Loucy (cell line): ENCODE data around the gene GPR22.

ENCODE experiments used
- H2AFZ ChIP-seq: fragments of 200-600 bp; sonication (generic); 2 replicates; pipeline ENCODE4 v1.6.0; 2016; ENCODE audit warnings: antibody characterized with exemption, mild to moderate bottlenecking, low read length, moderate library complexity
- H3F3A ChIP-seq: fragments of 200-600 bp; 2 replicates; pipeline ENCODE4 v1.6.0; 2016; ENCODE audit warnings: antibody characterized with exemption, low read depth, mild to moderate bottlenecking
- H3K27me3 ChIP-seq: fragments of 200-600 bp; sonication (generic); 2 replicates; pipeline ENCODE4 v1.6.1; 2014; ENCODE audit warnings: low read length, mild to moderate bottlenecking; ENCODE audit not compliant: insufficient read depth, poor library complexity, severe bottlenecking
- H3K36me3 ChIP-seq: fragments of 200-600 bp; sonication (generic); 2 replicates; pipeline ENCODE4 v1.6.1; 2016; ENCODE audit warnings: low read length; ENCODE audit not compliant: insufficient read depth
- H3K4me1 ChIP-seq: fragments of 200-600 bp; sonication (generic); 2 replicates; pipeline ENCODE4 v1.5.1; 2014; ENCODE audit warnings: low read length, mild to moderate bottlenecking; ENCODE audit not compliant: insufficient read depth, poor library complexity, severe bottlenecking
- H3K4me2 ChIP-seq: fragments of 200-600 bp; sonication (generic); 2 replicates; pipeline ENCODE4 v1.6.0; 2014; ENCODE audit warnings: antibody characterized with exemption, low read length, low read depth, mild to moderate bottlenecking; ENCODE audit not compliant: poor library complexity, severe bottlenecking
- H3K4me3 ChIP-seq: fragments of 200-600 bp; sonication (generic); 2 replicates; pipeline ENCODE4 v1.5.1; 2014; ENCODE audit warnings: low read length, mild to moderate bottlenecking, mixed read lengths; ENCODE audit not compliant: poor library complexity, severe bottlenecking
- H3K79me2 ChIP-seq: fragments of 200-600 bp; sonication (generic); 2 replicates; pipeline ENCODE4 v1.6.1; 2014; ENCODE audit warnings: low read length; ENCODE audit not compliant: insufficient read depth
- H3K9ac ChIP-seq: fragments of 200-600 bp; sonication (generic); 2 replicates; pipeline ENCODE4 v1.6.0; 2014; ENCODE audit warnings: mild to moderate bottlenecking, low read depth, low read length, moderate library complexity; ENCODE audit not compliant: poor library complexity, severe bottlenecking
- H3K9me2 ChIP-seq: fragments of 200-600 bp; sonication (generic); replicated peaks from 2 replicates; pipeline ENCODE4 v1.6.1; 2016; ENCODE audit warnings: low read depth, low read length, mixed read lengths
- H3K9me3 ChIP-seq: fragments of 200-600 bp; sonication (generic); 2 replicates; pipeline ENCODE4 v1.6.1; 2014; ENCODE audit warnings: mild to moderate bottlenecking, antibody characterized with exemption, low read length, low read depth; ENCODE audit not compliant: insufficient read depth
- H4K20me1 ChIP-seq: fragments of 200-600 bp; sonication (generic); 2 replicates; pipeline ENCODE4 v1.6.0; 2014; ENCODE audit warnings: antibody characterized with exemption, low read length, mild to moderate bottlenecking; ENCODE audit not compliant: insufficient read depth, poor library complexity, severe bottlenecking
- CTCF ChIP-seq: fragments of 200-600 bp; sonication (generic); conservative IDR thresholded peaks from 2 replicates; pipeline ENCODE4 v1.5.1; 2014; ENCODE audit warnings: mild to moderate bottlenecking, antibody characterized with exemption, low read length
- EZH2phosphoT487 ChIP-seq: fragments of 200-600 bp; IDR thresholded peaks from 2 replicates; pipeline ENCODE4 v1.6.1; 2018; ENCODE audit warnings: antibody characterized with exemption, mild to moderate bottlenecking, moderate library complexity, borderline replicate concordance

Gene GPR22

GRCh38 chr7:107439025-107439424 lies 30.8 kb upstream of the GPR22 start:
- no peaks in the 10 kb centered on the region for H3K4me1 ChIP-seq
- H3K4me2 ChIP-seq: no peak overlapping the region
- H3K9ac ChIP-seq: no peak overlapping the region
- 0 out of 2 replicates have a peak, but pooled peaks cover 3% of the 10 kb centered on the region for H3K36me3 ChIP-seq
- TF ChIP-seq EZH2phosphoT487: no peak
- TF ChIP-seq CTCF: no peak
- H3F3A ChIP-seq: no peaks in the 10 kb centered on the region
- 0 out of 2 replicates have a peak, but pooled peaks cover 3% of the 10 kb centered on the region for H3K9me3 ChIP-seq
- no peaks in the 10 kb centered on the region for H3K9me2 ChIP-seq
- H4K20me1 ChIP-seq: no peaks in the 10 kb centered on the region
- H3K27me3 ChIP-seq: no peaks in the 10 kb centered on the region
- H2AFZ ChIP-seq: no peak overlapping the region
- no peak overlapping the region for H3K4me3 ChIP-seq
- H3K79me2 ChIP-seq: no peaks in the 10 kb centered on the region

- Histone ChIP-seq H3K79me2 (no peaks in the 10 kb centered on the region), H3K9ac (no peak overlapping the region), H3K4me1 (no peaks in the 10 kb centered on the region), H3K4me3 (no peak overlapping the region), H3K9me3 (no peaks in the 10 kb centered on the region), H2AFZ (no peak overlapping the region), H3K9me2 (no peaks in the 10 kb centered on the region), H4K20me1 (no peaks in the 10 kb centered on the region), H3K27me3 (no peaks in the 10 kb centered on the region), H3F3A (no peaks in the 10 kb centered on the region), H3K36me3 (no peaks in the 10 kb centered on the region), H3K4me2 (no peak overlapping the region)
- TF ChIP-seq EZH2phosphoT487: no peak
- no peak for TF ChIP-seq CTCF
These were observed 28.1 kb upstream of the GPR22 start for GRCh38 chr7:107441581-107442422.

- H4K20me1 ChIP-seq: no peaks in the 10 kb centered on the region
These were observed 27.2 kb upstream of the GPR22 start for GRCh38 chr7:107442678-107443077.

More at GRCh38 chr7:107442678-107443077, 27.2 kb upstream of the GPR22 start:
- H3K79me2 ChIP-seq: no peaks in the 10 kb centered on the region
- no peak overlapping the region for H2AFZ ChIP-seq
- H3K4me2 ChIP-seq: no peak overlapping the region
- no peaks in the 10 kb centered on the region for H3K36me3 ChIP-seq
- no peaks in the 10 kb centered on the region for H3K4me1 ChIP-seq
- H3K27me3 ChIP-seq: no peaks in the 10 kb centered on the region
- no peaks in the 10 kb centered on the region for H3F3A ChIP-seq
- TF ChIP-seq EZH2phosphoT487: no peak
- TF ChIP-seq CTCF: no peak
- H3K9ac ChIP-seq: no peak overlapping the region
- H3K9me3 ChIP-seq: no peaks in the 10 kb centered on the region
- H3K9me2 ChIP-seq: no peaks in the 10 kb centered on the region
- H3K4me3 ChIP-seq: no peak overlapping the region
